Raji (cell line): ENCODE data around the gene CLDN3.

Experiments used
- POLR2A ChIP-seq: IDR thresholded peaks from 2 replicates; pipeline ENCODE4 v1.6.1; 2011; ENCODE audit warnings: low read depth, low read length, control low read depth; ENCODE audit not compliant: insufficient read depth

CLDN3 gene, protein sequence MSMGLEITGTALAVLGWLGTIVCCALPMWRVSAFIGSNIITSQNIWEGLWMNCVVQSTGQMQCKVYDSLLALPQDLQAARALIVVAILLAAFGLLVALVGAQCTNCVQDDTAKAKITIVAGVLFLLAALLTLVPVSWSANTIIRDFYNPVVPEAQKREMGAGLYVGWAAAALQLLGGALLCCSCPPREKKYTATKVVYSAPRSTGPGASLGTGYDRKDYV

DNA sequence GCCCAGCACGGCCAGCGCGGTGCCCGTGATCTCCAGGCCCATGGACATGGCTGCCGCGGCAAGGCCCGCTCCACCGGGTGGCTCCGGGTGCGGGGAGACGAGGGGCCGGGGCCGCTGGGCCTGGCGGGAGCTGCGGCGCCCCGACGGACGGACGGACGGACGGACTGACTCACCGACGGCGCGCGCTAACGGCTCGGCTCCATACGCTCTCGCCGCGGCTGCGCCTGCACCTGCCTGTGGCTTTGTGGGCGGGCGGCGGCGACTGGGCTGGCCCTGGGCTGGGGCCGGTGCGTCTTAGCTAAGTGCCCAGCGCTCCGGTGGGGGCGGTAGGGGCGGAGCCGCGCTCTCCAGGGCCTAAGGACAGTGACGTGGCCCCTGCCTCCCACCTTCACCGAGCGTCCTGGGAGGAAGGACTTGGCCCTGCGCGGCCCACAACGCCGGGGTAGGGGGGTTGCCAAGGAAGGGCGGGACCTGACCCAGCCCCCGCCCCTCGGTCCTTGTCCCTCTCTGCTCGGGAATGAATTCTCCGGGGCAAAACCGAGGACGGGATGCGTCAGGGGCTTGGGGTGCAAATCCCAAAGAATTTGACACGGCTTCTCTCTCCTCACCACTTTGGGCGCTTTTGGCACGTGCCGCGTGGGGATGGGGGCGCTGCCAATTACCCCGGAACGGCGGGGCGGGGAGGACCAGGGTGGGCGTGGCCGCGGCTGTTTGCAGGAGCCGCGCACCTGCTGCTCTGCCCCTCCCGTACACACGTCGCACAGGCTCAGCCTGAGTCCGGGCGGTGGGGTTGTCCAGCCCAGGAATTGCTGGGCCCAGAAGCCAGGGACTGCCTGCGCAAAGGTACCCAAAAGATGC is at the start of gene CLDN3:
TSS of gene CLDN3 (minus strand) at position 269 of the 858 bp plus-strand sequence. CDS start at position 48, 221 bp downstream.
- no peak for TF ChIP-seq POLR2A

DNA sequence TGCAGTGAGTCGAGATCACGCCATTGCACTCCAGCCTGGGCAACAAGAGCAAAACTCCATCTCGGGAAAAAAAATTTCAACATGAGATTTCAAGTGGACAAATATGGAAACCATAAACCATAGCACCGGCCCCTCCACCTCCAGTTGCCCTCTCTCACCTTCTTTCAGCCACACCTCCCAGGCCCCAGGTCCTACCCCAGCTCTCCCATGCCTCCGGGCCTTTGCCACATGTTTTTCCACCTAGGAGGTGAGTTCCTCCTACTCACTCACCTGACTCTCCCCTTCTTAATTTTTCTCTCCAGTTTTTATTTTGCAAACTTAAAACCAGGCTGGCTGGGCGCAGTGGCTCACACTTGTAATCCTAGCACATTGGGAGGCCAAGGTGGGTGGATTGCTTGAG is 47.1 kb upstream of the CLDN3 start:
- TF ChIP-seq POLR2A = no peak

DNA sequence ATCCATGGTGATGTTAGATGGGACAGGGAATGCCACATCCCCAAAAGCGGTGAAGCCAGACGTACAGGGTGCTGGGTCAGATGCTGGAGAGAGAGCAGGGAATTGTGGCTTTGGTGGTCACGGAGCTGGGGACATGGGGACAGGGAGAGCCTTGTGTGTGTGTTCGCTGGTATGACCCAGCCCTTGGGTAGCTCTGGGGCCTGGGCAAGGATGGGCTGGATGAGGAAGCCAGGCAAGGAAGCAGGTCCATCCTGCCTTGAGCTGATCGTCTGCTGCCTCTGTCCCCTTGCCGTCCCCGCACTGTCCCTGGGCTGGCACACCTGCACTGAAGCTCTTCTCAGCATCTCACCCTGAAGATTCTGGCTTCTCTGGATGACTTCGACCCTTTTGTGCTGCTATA is 45.4 kb upstream of the CLDN3 start:
- no peak for TF ChIP-seq POLR2A

DNA sequence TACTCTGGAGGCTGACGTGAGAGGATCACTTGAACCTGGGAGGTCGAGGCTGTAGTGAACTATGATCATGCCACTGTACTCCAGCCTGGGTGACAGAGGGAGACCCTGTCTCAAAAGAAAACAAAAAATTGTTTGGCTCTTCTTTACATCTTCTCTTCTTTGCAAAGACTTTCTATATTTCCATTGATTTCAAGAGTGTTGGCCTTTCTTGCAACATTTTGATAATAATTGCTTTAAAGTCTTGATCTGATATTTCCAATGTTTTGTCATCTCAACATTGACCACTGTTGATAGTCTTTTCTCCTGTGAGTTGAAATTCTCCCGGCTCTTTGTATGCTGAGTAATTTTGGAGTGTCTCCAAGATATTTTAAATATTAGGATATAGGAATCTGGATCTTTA is 42.9 kb upstream of the CLDN3 start:
- TF ChIP-seq POLR2A = no peak

DNA sequence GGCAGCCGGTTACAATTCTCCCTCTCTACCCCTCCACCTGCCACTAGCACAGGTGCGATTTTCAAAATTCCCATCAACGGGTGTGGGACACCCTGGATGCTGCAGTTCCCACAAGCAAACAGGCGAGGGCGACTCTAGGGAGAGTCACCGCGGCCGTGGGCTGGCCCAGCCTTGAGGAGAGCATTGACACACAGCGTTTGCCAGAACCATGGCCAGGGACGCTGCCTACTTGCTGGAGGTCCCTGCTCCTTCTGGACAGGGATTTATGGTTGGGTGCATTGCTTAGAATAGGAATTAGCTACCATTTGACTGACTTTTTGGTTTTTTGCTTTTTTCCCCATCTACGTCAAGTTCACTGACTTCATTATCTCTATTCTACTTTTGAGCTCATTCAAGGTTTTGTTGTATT is 41.7 kb upstream of the CLDN3 start:
- TF ChIP-seq POLR2A = no peak

DNA sequence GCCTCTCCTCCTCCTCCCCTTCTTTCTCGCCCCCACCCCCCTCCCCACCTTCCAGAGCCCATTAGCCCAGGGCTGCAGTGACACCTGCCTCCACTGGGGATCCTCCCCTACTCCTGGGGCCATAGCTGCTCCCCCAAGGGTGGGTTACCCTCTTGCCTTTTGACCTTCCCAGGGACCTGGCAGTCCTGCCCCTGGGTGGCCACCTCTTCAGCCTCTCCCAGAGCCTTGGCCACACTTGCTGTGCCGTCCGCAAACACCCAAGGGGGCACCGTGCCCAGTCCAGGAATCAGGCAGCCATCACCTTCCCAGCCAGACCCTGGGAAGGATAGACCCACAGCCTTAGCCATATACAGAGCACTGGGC is 40.9 kb upstream of the CLDN3 start:
- TF ChIP-seq POLR2A = no peak

DNA sequence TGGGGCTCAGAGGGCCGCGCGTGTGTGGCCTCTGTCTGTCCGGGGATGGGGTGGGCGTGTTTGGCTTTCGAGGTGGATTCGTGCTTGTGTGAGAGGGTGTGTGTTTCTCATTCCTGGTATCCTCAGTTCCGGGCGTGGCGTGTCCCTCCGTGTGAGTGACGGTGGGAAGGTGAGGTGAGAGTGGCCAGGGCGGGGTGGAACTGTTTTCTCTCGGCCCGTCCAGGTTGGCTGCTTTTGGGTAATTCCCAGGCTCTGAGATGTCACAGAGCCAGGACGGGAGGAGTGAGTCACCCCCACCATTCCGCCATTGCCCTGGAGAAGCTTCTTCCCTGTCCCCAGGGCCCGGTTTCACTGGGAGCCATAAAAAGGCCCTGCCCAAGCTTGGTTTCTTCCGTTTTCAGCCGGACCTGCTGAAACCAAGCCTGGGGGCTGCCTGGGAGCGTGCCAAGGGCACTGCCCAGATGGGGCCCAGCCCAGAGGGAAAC is 39.4 kb upstream of the CLDN3 start:
- no peak for TF ChIP-seq POLR2A

DNA sequence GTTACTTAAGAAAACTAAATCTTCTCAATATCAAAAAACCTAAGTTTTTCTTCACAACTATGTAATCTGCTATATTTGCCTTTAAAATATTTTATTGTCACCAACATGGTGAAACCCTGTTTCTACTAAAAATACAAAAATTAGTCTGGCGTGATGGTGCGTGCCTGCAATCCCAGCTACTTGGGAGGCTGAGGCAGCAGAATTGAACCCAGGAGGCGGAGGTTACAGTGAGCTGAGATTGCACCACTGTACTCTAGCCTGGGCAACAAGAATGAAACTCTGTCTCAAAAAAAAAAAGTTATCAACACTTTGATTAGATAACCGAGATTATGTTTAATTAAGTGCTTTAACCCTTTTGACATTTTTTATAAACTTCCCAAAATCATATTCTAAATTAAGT is 32.4 kb upstream of the CLDN3 start:
- no peak for TF ChIP-seq POLR2A

DNA sequence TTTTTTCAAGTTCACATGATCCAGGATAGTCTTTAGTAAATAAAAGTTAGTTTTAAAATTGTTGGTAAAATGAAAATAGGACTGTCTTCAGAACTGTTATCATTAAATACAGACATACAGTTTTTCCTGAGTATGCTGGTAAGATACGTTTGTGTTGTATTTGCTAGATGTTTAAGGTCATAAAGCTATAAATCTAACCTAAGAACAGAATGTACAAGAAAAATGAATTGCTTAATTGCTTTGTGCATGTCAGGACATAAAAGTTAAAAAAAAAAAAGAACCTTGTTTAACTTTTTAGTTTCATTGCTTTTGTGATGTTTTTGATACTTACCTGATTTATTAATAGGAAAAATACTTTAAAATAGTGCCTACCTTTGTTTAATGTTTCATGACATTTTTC is 31.5 kb upstream of the CLDN3 start:
- TF ChIP-seq POLR2A = no peak

DNA sequence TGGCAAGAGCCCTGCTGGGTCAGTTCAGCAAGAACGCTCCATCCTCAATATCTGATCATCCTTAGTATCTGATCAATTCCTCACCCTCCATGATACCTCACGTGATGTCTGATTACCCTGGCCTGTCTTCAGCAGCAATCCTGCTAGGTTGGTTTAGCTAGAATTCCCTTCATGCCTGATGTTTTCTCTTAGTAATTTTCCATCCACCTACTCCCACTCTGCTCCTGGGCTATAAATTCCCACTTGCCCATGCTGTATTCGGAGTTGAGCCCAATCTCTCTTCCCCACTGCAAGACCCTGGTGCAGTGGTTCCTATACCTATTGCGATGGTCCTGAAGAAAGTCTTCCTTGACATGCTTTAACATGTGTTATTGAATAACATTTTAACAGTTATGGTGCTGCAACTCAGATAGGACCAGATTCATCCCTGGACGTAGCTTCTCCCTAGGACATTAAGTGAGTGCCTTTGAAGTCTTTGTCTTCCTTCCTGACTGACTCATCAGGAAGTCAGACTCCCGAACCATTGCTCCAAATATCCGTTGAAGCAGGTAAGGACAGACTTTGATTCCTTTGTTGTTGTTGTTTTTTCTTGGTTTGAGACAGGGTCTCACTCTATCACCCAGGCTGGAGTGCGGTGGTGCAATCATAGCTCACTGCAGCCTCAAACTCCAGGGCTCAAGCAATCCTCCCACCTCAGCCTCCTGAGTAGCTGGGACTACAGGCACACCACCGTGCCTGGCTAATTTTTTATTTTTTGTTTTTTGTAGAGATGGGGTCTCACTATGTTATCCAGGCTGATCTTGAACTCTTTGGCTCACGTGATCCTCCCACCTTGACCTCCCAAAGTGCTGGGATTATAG is 29.4 kb upstream of the CLDN3 start:
- no peak for TF ChIP-seq POLR2A

DNA sequence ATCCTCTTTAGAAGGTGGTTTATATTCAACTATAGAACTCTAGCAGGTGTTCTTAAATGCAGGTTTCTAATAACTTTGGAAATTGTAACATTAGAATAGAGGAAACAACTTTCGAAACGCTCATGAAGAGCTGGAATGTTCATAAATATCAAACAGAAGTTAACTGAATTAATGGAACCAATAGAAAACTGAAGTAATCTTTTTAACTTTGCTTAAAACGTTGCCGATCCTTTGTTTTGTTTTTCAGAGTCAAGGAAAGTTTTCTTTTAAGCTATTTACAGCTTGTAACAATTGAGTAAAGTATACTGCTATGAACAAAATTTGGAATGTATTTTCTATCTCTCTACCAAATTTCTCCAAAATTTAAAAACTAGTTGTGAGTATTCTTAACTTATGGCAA is 19.0 kb upstream of the CLDN3 start:
- TF ChIP-seq POLR2A = no peak

DNA sequence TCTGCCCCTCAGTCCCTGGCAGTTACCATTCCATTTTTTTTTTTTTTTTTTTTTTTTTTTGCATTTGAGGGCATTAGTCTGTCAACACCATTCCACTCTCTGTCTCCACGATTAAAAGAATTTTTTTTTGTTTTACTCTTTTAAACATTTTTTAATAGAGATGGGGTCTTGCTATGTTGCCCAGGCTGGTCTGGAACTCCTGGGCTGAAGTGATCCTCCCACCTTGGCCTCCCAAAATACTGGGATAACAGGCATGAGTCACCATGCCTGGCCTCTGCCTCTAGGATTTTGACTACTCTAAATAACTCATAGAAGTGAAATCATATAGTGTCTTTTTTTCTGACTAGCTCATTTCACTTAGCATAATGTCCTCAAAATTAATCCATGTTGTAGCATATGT is 16.5 kb upstream of the CLDN3 start:
- no peak for TF ChIP-seq POLR2A

DNA sequence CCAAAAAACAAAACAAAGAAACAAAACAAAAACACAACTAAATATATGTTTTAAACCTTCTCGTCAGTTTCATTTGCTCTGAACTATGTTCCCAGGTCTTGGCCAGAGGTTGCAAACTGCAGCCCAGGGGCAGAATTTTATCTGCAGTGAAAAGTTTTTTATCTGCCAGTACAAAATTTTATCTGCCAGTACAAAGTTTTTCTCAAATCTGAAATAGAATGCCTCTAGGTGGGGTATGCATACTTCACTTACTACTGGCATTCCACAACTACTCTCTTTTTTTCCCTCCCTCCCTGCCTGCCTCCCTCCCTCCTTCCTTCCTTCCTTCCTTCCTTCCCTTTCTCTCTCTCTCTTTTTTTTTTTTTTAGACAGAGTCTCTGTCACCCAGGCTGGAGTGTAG is 9.4 kb upstream of the CLDN3 start:
- no peak for TF ChIP-seq POLR2A

DNA sequence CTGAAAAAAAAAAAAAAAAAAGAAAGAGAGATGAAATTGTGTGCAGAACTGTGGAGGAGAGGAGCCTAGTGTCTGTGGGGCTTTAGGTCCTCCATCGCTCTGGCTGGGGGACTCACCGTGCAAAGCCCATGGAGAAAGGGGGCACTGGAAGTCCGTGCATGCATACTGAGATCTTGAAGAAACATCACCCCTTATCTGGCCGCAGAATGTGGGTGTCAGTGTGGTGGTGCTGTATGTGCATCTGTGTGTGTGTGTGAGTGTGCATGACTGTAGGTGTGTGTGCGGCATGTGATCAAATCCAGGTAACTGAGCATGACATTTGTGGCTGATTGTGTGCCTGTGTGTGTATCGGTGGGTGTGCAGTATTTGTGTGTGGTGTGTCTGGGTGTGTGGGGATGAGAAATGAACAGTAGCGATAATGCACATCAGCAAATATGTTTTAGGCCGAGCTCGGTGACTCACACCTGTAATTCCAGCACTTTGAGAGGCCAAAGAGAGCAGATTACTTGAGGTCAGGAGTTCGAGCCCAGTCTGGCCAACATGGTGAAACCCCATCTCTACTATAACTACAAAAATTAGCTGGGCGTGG is 8.8 kb upstream of the CLDN3 start:
- no peak for TF ChIP-seq POLR2A

DNA sequence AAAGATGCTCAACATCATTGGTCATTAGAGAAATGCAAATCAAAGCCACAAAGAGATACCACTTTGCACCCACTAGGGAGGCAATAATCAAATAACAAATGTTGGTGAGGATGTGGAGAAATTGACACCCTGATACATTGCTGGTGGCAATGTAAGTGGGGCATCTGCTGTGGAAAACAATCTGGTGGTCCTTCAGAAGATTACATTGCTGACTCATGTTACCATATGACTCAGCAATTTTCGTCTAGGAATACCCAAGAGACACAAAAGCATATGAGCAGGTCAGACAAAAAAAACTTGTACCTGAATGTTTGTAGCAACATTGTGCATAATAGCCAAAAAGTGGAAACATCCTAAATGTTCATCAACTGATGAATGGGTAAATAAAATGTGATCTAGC is 4.9 kb upstream of the CLDN3 start:
- no peak for TF ChIP-seq POLR2A

DNA sequence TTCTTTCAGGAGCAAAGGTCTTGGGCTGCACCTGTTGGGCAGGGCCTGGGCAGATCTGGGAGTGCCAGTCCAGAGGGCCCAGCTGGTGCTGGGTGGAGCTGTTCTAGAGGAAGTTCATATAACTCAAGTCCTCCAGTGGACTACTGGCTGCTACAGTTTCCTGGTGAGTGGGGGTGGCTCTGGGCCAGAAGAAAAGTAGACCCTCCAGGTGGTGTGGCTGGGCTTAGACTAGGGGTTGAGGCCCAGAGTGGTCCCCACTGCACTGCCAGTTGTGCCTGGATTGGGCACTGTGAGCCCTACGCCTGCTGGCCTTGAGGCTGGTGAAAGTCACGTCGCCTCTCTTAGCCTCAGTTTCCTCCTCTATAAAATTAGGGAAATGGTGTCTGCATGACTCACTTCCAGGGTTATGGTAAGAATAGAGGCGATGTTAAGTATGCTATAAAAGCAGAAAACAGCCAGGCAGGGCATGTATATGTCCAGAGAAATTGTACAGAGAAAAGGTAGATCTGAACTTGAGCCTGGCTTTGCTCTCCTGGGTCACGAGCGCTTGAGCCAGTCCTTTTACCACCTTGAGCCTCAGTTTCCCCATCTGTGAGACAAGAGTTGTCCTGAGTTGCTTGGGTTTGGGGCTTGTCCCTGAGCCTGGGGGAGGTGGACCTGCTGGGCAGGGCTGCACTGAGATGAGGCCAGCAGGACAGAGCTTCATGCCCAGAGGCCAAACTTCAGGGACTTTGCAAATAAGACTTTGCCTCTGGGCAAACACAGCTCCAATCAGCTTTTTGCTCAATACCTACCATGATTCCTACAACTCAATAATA is 3.8 kb upstream of the CLDN3 start:
- no peak for TF ChIP-seq POLR2A
